ENCODE results near the gene CCR7. TPM values are rescaled to one million over a fixed set of nuclear protein-coding genes. Genes with fewer than 3 reads are reported as not detected.
A peak's percentile ranks its signal among the peaks of the same experiment; 100 is the strongest.

CCR7 gene
- total RNA-seq, 1 experiment from 2014 or later = 0.30 TPM

DNA sequence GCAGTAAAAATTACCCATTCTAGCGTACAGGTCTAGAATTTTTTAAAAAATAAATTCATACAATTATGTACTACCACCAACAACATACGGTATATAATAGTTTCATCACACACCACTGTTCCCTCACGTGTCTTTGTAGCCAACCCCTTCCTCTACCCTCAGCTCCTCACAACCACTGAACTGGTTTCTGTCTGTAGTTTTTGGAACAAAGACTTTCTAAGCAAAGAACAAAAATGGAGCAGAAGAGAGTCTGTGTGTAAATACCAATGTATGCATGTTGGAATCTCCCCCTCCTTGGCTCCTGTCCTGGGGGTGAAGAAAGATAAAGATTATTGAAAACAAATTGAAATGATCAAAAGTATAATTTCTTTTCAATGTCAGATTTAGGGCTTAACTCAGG, 31.9 kb upstream of the CCR7 start:
- BruUV-seq (replicated peaks) = no TSS peak
- TF ChIP-seq EZH2 (IDR thresholded peaks at IDR 0.05; ENCODE audit: borderline replicate concordance, low read depth, low read length, poor library complexity, severe bottlenecking) = no peak
- TF ChIP-seq, protein P1, sequence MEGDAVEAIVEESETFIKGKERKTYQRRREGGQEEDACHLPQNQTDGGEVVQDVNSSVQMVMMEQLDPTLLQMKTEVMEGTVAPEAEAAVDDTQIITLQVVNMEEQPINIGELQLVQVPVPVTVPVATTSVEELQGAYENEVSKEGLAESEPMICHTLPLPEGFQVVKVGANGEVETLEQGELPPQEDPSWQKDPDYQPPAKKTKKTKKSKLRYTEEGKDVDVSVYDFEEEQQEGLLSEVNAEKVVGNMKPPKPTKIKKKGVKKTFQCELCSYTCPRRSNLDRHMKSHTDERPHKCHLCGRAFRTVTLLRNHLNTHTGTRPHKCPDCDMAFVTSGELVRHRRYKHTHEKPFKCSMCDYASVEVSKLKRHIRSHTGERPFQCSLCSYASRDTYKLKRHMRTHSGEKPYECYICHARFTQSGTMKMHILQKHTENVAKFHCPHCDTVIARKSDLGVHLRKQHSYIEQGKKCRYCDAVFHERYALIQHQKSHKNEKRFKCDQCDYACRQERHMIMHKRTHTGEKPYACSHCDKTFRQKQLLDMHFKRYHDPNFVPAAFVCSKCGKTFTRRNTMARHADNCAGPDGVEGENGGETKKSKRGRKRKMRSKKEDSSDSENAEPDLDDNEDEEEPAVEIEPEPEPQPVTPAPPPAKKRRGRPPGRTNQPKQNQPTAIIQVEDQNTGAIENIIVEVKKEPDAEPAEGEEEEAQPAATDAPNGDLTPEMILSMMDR (conservative IDR thresholded peaks at IDR 0.05; ENCODE audit: low read depth, low read length) = no peak
- ChIA-PET POLR2A (ENCODE audit: low non-redundant PET) (no interaction called here), CTCF (no interaction called here)
- no peaks in the 10 kb centered on the region for H3K27me3 ChIP-seq (replicated peaks; ENCODE audit: insufficient read depth, low read depth, low read length, poor library complexity)
- intact Hi-C loops (cut with micrococcal nuclease; ENCODE audit: unreplicated experiment) = no loop called here
- H3K36me3 ChIP-seq (ENCODE audit: insufficient read depth, low read length, poor library complexity, severe bottlenecking) = no peaks in the 10 kb centered on the region
- H3K4me1 ChIP-seq (ENCODE audit: insufficient read depth, low read length, poor library complexity, severe bottlenecking) = no peaks in the 10 kb centered on the region
- H3K9me3 ChIP-seq (ENCODE audit: low read depth, low read length, poor library complexity, severe bottlenecking) = no peaks in the 10 kb centered on the region
- DNase-seq (ENCODE audit: low spot score) = no peak
- H3K4me3 ChIP-seq (ENCODE audit: low read depth, low read length, poor library complexity, severe bottlenecking) = no peak overlapping the region
- no peak overlapping the region for H3K27ac ChIP-seq (ENCODE audit: low read depth, low read length, poor library complexity, severe bottlenecking)

DNA sequence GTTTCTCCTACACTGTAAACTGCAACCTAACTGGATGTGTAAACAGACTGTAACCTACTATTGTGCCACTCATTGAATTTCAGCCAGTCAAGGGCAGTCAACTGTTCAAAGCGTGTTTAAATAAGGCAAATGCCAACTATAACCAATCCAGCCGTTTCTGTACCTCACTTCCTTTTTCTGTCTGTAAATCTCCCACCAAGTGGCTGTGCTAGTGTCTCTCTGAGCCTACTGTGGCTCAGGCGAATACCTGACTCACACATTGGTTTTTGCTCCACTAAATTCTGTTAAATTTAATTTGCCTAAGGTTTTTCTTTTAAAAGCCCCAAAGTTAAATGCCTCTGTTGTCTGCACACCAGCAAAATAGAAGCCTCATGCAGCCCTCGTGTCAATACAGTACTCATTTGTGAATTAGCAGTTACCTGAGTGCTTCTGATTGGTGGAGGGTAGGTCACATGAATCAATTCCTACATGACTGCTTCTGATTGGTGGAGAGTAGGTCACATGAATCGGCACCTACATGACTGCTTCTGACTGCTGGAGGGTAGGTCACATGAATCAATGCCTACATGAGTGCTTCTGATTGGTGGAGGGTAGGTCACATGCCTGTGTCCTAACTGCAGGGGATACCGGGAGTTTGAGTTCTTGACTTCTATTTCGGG, 31.1 kb upstream of the CCR7 start:
- POLR2A ChIA-PET (ENCODE audit: low non-redundant PET) = no interaction called here
- DNase-seq (ENCODE audit: low spot score) = peak; percentile 26
- H3K27me3 ChIP-seq (replicated peaks; ENCODE audit: insufficient read depth, low read depth, low read length, poor library complexity) = no peaks in the 10 kb centered on the region

DNA sequence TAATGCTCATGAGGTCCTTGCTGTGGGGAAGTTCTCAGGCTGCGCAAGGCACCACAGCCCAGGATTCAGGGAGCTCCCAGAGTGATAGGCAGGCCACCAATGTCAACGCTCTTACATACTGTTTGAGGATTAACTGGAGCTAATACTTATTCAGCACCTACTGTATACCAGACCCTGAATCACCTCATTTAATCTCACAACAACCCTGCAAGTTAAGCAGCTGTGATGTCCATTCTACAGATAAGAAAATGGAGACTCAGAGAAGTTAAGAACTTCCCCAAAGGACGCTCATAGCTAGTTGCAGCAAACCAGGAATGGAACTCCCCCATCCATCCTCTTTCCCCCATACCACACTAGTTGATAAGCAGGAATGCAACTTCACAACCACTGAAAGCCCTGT, 25.5 kb upstream of the CCR7 start:
- no TSS peak for BruUV-seq (replicated peaks)
- intact Hi-C loops (cut with micrococcal nuclease; ENCODE audit: unreplicated experiment) = no loop called here
- CTCF ChIA-PET = no interaction called here

More for the DNA sequence above, 31.1 kb upstream of the CCR7 start:
- no TSS peak for BruUV-seq (replicated peaks)
- Histone ChIP-seq H3K9me3 (ENCODE audit: low read depth, low read length, poor library complexity, severe bottlenecking) (no peaks in the 10 kb centered on the region), H3K27ac (ENCODE audit: low read depth, low read length, poor library complexity, severe bottlenecking) (no peak overlapping the region), H3K36me3 (ENCODE audit: insufficient read depth, low read length, poor library complexity, severe bottlenecking) (no peaks in the 10 kb centered on the region), H3K4me3 (ENCODE audit: low read depth, low read length, poor library complexity, severe bottlenecking) (no peak overlapping the region), H3K4me1 (ENCODE audit: insufficient read depth, low read length, poor library complexity, severe bottlenecking) (no peaks in the 10 kb centered on the region)
- CTCF ChIA-PET = no interaction called here
- intact Hi-C loops (cut with micrococcal nuclease; ENCODE audit: unreplicated experiment) = no loop called here
- no peak for TF ChIP-seq EZH2 (IDR thresholded peaks at IDR 0.05; ENCODE audit: borderline replicate concordance, low read depth, low read length, poor library complexity, severe bottlenecking)
- TF ChIP-seq, protein P1 (conservative IDR thresholded peaks at IDR 0.05; ENCODE audit: low read depth, low read length) = no peak

More for the DNA sequence above, 25.5 kb upstream of the CCR7 start:
- H3K9me3 ChIP-seq (ENCODE audit: low read depth, low read length, poor library complexity, severe bottlenecking) = no peaks in the 10 kb centered on the region
- DNase-seq (ENCODE audit: low spot score) = no peak
- H3K36me3 ChIP-seq (ENCODE audit: insufficient read depth, low read length, poor library complexity, severe bottlenecking) = no peaks in the 10 kb centered on the region
- TF ChIP-seq, protein P1 (conservative IDR thresholded peaks at IDR 0.05; ENCODE audit: low read depth, low read length) = no peak
- TF ChIP-seq EZH2 (IDR thresholded peaks at IDR 0.05; ENCODE audit: borderline replicate concordance, low read depth, low read length, poor library complexity, severe bottlenecking) = no peak
- H3K4me1 ChIP-seq (ENCODE audit: insufficient read depth, low read length, poor library complexity, severe bottlenecking) = no peaks in the 10 kb centered on the region
- POLR2A ChIA-PET (ENCODE audit: low non-redundant PET) = no interaction called here
- H3K27ac ChIP-seq (ENCODE audit: low read depth, low read length, poor library complexity, severe bottlenecking) = no peak overlapping the region
- H3K27me3 ChIP-seq (replicated peaks; ENCODE audit: insufficient read depth, low read depth, low read length, poor library complexity) = no peaks in the 10 kb centered on the region
- H3K4me3 ChIP-seq (ENCODE audit: low read depth, low read length, poor library complexity, severe bottlenecking) = no peak overlapping the region
